ENCODE data around the gene CDHR4.

DNA sequence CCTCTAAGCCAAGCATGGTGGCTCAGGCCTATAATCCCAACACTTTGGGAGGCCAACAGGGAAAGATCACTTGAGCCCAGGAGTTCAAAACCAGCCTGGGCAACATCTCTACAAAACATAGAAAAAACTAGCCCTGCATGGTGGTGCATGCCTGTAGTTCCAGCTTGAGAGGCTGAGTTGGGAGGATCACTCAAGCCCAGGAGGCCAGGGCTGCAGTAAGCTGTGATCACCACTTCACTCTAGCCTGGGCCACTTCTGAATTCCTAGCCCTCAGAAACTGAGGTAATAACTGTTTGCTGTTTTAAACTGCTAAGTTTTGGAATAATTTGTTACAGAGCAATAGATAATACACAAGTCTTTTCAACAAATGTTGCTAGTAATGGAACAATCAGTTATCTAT lies 29.7 kb downstream of the CDHR4 start:
- TF ChIP-seq NFYB (CRISPR knock-in tag; conservative IDR thresholded peaks at IDR 0.05; ENCODE audit: low read depth) (no peak), NR1H2 (CRISPR knock-in tag; IDR thresholded peaks at IDR 0.05) (no peak), NR2C2 (CRISPR knock-in tag; IDR thresholded peaks at IDR 0.05) (no peak), PRRX2 (CRISPR knock-in tag; IDR thresholded peaks at IDR 0.05) (no peak), JUN (CRISPR knock-in tag; IDR thresholded peaks at IDR 0.05) (no peak)
- TF ChIP-seq, protein P1, sequence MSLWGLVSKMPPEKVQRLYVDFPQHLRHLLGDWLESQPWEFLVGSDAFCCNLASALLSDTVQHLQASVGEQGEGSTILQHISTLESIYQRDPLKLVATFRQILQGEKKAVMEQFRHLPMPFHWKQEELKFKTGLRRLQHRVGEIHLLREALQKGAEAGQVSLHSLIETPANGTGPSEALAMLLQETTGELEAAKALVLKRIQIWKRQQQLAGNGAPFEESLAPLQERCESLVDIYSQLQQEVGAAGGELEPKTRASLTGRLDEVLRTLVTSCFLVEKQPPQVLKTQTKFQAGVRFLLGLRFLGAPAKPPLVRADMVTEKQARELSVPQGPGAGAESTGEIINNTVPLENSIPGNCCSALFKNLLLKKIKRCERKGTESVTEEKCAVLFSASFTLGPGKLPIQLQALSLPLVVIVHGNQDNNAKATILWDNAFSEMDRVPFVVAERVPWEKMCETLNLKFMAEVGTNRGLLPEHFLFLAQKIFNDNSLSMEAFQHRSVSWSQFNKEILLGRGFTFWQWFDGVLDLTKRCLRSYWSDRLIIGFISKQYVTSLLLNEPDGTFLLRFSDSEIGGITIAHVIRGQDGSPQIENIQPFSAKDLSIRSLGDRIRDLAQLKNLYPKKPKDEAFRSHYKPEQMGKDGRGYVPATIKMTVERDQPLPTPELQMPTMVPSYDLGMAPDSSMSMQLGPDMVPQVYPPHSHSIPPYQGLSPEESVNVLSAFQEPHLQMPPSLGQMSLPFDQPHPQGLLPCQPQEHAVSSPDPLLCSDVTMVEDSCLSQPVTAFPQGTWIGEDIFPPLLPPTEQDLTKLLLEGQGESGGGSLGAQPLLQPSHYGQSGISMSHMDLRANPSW (CRISPR knock-in tag; conservative IDR thresholded peaks at IDR 0.05; ENCODE audit: low read depth) = no peak
- TF ChIP-seq, protein P2, sequence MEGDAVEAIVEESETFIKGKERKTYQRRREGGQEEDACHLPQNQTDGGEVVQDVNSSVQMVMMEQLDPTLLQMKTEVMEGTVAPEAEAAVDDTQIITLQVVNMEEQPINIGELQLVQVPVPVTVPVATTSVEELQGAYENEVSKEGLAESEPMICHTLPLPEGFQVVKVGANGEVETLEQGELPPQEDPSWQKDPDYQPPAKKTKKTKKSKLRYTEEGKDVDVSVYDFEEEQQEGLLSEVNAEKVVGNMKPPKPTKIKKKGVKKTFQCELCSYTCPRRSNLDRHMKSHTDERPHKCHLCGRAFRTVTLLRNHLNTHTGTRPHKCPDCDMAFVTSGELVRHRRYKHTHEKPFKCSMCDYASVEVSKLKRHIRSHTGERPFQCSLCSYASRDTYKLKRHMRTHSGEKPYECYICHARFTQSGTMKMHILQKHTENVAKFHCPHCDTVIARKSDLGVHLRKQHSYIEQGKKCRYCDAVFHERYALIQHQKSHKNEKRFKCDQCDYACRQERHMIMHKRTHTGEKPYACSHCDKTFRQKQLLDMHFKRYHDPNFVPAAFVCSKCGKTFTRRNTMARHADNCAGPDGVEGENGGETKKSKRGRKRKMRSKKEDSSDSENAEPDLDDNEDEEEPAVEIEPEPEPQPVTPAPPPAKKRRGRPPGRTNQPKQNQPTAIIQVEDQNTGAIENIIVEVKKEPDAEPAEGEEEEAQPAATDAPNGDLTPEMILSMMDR (IDR thresholded peaks at IDR 0.05) = no peak
- TF ChIP-seq, protein P3, sequence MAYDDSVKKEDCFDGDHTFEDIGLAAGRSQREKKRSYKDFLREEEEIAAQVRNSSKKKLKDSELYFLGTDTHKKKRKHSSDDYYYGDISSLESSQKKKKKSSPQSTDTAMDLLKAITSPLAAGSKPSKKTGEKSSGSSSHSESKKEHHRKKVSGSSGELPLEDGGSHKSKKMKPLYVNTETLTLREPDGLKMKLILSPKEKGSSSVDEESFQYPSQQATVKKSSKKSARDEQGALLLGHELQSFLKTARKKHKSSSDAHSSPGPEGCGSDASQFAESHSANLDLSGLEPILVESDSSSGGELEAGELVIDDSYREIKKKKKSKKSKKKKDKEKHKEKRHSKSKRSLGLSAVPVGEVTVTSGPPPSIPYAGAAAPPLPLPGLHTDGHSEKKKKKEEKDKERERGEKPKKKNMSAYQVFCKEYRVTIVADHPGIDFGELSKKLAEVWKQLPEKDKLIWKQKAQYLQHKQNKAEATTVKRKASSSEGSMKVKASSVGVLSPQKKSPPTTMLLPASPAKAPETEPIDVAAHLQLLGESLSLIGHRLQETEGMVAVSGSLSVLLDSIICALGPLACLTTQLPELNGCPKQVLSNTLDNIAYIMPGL (CRISPR knock-in tag; IDR thresholded peaks at IDR 0.05) = no peak
- TF ChIP-seq, protein P4, sequence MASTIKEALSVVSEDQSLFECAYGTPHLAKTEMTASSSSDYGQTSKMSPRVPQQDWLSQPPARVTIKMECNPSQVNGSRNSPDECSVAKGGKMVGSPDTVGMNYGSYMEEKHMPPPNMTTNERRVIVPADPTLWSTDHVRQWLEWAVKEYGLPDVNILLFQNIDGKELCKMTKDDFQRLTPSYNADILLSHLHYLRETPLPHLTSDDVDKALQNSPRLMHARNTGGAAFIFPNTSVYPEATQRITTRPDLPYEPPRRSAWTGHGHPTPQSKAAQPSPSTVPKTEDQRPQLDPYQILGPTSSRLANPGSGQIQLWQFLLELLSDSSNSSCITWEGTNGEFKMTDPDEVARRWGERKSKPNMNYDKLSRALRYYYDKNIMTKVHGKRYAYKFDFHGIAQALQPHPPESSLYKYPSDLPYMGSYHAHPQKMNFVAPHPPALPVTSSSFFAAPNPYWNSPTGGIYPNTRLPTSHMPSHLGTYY (CRISPR knock-in tag; IDR thresholded peaks at IDR 0.05) = no peak
- TF ChIP-seq, protein P5, sequence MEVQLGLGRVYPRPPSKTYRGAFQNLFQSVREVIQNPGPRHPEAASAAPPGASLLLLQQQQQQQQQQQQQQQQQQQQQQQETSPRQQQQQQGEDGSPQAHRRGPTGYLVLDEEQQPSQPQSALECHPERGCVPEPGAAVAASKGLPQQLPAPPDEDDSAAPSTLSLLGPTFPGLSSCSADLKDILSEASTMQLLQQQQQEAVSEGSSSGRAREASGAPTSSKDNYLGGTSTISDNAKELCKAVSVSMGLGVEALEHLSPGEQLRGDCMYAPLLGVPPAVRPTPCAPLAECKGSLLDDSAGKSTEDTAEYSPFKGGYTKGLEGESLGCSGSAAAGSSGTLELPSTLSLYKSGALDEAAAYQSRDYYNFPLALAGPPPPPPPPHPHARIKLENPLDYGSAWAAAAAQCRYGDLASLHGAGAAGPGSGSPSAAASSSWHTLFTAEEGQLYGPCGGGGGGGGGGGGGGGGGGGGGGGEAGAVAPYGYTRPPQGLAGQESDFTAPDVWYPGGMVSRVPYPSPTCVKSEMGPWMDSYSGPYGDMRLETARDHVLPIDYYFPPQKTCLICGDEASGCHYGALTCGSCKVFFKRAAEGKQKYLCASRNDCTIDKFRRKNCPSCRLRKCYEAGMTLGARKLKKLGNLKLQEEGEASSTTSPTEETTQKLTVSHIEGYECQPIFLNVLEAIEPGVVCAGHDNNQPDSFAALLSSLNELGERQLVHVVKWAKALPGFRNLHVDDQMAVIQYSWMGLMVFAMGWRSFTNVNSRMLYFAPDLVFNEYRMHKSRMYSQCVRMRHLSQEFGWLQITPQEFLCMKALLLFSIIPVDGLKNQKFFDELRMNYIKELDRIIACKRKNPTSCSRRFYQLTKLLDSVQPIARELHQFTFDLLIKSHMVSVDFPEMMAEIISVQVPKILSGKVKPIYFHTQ (CRISPR knock-in tag; IDR thresholded peaks at IDR 0.05) = no peak
- TF ChIP-seq, protein P6, sequence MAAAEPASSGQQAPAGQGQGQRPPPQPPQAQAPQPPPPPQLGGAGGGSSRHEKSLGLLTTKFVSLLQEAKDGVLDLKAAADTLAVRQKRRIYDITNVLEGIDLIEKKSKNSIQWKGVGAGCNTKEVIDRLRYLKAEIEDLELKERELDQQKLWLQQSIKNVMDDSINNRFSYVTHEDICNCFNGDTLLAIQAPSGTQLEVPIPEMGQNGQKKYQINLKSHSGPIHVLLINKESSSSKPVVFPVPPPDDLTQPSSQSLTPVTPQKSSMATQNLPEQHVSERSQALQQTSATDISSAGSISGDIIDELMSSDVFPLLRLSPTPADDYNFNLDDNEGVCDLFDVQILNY (CRISPR knock-in tag; IDR thresholded peaks at IDR 0.05) = no peak
